SKM-1 treated with dmso at 0.1 percent for 144 hours (cell line): Measurements from ENCODE around the gene SOX21.

ENCODE experiments used
- DNase-seq: peaks from one replicate; lab custom pipeline; 2025; ENCODE audit not compliant: unreplicated experiment; lab: John Stamatoyannopoulos, UW

Gene SOX21

DNA sequence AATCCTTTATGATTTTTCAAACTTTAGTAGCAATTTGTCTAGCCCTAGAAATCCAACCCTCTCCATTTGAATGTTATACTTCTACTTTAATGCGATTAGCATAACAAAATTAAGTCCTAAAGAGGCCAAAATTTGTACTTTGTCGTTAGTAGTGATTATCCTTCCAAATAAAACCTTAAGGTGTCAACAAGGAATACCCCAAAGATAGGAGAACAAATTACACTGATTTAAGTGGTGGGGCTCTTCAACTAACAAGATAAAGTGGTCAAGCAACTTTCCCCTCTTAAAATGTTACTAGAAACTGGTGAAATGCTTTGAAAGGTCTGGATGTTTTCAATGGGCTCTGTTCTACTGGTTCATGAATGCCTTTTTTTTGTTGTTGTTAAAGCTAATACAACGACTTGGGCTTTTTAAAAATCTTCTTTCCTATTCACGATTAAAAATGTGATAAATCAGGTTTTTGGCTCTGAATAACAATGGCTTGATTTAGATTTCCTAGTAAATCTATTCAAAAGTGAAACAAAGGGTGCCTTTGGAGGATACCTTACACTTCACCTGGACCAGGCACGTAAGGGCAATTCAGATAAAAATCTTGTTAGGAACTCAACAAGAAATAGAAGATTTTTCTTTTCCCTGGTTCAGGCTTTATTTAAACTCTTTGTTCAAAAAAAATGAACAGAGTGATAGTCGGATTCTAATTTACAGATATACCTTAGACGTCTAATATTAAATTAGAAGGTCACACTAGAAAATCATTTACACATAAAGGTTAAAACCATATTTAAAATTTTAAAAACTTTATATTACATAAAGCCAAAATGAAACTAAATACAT is 3.1 kb downstream of the SOX21 start:
- DNase-seq, result no peak

DNA sequence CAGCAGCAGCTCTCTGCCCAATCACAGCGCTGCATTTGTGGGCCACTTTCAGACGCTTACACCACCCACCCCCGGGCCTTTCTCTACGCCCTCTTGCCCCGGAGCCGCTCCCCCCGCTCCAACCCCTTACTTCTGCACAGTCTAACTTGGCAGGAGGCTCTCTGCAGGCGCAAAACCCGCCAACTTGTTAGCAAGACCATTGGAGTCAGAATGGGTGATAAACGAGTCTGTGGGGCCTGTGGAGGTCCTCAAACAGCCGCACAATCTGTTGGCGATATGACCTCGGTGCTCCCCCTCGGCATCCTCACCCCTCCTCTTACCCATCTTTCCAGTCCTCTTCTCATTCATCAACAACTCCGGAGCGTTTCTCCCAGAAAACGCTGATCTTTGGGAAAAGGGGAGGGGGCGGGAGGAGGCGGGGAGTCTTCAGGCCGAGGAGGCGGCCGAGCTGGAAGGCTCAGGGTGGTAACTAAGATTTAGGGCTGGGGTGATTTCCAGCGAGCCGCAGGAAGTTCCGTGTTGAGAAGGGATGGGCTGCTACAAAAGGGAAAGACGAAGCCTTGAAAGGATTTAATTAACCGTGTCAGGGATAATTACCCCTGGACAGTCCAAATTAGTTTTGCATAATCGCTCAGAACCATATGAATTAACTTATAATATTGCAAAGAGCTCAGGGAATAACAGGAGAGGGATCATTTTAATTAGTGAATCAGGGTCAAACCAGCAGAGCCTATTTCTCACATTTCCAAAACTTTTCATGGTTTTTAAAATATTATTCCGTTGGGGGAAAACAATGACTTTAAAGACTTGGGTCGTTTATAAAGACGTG is 4.1 kb downstream of the SOX21 start:
- no peak for DNase-seq

DNA sequence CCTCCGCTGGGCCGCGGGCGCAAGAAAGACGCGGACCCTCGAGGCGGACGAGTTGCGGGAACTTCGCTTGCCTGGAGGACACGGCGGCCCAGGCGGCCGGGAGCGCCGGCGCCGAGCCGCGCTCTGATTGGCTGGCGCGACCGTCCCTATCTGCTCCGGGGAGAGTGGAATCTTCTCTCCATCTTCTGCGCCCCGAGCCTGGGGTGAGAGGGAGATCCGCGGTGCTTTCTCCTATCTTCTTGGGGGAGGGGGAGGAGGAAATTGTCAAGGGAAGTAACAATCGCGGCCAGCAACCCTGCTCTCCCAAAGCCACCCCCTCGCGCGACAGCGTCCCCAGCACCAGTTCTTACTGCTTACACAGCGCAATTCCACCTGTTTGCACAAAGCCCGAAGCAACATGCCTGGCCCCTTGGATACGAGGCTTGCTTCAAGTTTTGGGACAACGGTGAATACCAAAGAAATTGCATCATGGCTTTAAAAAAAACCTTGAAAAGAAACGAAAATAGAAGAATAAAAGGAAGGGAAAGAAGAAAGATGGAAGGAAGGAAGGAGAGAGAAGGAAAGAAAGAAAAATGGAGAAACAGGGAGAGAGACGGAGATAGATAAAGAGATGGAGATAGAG is 4.8 kb downstream of the SOX21 start:
- DNase-seq, result no peak

DNA sequence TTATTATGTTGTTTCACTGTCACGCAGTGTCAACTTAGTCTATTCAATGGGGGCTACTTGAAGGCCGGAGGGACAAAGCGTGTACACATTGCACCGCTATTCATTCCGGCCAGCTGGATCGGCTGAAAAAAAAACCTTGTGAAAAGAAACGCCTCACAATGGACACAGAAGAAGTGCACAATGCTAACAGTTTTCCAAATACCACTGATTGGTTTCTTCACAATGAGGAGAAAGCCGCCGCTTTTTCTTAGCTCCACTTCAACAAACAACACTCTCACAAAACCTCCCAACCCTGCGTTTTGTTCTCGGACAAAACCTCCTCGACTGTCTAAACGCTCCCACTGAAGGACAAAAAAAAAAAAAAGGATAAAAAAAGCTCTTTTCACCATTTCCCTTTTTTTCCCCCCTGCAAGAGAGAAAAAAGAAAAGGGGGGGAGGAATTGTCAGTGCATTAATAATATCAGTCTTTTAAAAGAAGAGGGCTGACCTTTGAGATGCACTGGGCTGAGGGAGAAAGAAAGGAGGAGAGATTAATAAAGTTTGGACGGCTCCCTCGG is 5.4 kb downstream of the SOX21 start:
- no peak for DNase-seq

GRCh38 chr13:94706101-94706842 is 6.1 kb downstream of the SOX21 start:
- no peak for DNase-seq

DNA sequence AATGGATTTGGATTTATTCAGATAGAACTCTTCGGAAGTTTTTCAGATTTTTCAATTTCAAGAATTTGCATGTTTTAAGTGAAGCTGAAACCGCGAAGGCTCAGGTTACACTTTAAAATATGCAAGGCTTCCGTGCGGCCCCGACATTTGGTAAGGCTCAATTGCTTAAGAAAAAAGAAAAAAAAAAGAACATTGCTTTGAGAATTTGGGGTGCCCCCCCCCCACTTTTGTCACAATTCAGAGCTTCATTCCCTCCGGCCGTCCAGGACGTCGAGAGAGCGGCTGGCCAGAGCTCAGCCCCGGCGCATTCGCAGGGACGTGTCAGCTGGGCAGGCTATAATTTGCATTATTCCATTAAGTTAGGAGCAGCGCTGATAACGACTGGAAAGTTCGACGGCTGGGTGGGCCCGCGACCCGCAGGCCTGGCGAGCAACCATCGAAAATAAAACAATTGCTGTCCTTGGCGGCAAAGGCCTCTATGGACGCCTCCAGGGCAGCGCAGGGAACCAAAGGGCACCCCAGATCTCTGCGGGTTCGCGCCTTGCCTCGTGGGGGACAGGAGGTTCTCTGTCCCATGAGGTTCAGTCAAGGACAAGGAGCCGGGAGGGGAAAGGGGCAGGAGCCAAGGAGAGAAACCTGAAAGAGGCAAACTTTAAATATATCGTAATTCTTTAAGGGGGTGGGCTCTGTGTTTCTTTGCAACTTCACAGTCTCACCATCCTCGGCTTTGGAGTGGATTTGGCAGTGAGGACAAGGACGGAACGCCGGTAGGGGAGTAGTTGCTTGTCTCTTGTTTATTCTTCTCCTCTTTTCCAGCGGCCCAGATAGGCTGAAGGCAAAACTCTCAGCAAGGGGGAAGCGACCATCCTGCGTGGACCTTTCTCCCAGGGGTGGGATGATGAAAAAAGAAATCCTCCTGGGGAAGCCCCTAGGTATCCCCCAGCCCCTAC is 7.0 kb downstream of the SOX21 start:
- DNase-seq, result no peak

- DNase-seq, result no peak
Observed at GRCh38 chr13:94704377-94705080, 7.8 kb downstream of the SOX21 start.

GRCh38 chr13:94703721-94704314 is 8.5 kb downstream of the SOX21 start:
- no peak for DNase-seq

DNA sequence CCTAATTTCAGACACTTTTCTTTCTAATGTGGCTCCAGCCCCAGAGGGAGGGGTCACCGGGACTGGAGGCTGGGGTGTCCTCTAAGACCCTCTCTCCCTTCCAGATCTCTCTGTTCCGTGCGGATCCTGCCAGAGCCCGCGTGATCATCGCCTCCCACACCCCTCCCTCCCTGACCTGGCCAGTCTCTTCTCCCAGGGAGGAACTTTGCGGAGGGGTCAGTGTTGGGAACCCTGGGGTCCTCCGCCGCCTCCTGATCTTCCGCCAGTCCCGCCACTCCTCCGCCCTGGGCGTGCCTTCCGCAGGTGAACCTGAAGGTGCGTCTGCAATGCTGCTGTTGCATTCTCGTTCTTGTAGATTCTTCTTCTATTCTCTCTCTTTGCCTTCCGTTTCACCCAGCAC is 9.1 kb downstream of the SOX21 start:
- no peak for DNase-seq

DNA sequence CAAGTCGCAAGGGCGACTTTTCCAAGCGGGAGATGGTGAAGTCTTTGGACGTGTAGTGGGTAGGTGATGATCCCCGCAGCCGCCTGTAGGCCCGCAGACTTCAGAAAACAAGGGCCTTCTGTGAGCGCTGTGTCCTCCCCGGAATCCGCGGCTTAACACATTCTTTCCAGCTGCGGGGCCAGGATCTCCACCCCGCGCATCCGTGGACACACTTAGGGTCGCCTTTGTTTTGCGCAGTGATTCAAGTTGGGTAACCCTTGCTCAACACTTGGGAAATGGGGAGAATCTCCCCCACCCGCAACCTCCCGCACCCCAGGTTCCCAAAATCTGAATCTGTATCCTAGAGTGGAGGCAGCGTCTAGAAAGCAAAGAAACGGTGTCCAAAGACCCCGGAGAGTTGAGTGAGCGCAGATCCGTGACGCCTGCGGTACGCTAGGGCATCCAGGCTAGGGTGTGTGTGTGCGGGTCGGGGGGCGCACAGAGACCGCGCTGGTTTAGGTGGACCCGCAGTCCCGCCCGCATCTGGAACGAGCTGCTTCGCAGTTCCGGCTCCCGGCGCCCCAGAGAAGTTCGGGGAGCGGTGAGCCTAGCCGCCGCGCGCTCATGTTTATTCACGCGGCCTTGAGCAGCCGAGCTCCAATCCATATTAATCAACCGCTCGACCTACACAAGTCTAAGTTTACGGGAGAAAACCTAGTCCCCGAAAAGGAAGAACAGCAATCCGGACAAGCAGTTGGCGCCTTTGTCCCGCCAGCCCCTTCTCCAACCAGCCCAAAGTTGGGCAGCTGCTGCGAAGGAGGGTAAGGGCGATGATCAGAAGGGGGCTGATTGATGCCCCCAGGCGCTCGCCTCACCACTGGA is 9.9 kb downstream of the SOX21 start:
- no peak for DNase-seq

GRCh38 chr13:94701313-94702180 is 10.8 kb downstream of the SOX21 start:
- DNase-seq, result no peak

GRCh38 chr13:94700536-94700935 is 11.8 kb downstream of the SOX21 start:
- DNase-seq, result no peak

GRCh38 chr13:94700051-94700535 is 12.3 kb downstream of the SOX21 start:
- DNase-seq, result no peak

DNA sequence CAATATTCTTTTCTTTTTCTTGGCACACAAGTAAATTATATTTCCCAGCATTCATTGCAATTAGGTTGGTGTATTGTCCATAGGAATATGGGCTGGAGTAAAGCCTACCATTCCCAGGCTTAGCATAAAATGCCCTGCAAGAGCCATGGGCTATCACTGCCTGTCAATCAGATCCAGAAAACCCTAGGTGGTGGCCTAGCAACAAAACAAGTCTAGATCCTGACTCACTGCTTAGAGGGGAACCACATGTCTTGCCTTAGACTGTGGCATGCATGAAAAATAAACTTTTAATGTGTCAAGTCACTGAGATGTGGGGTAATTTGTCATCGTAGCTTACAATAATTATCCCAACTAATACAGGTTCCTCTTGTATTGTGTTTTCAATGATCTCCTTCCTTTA is 16.2 kb downstream of the SOX21 start:
- no peak for DNase-seq

DNA sequence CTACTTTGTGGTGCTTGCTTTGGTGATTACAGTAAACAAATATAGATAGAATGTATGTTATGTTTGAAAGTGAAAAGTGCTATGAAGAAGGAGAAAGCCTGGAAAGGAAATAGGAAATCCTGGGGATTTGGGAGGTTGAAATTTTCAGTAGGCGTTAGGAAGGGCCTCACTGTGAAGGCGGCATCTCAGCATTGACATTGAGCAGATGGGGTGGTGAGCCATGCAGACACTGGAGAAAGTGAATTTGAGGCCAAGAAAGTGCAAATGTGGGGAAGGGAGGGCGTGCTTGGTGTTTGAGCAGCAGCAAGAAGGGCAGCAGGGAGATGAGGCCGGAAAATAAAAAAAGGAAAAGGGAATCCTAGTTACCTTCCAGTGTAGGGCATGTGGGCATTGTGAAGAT is 20.3 kb downstream of the SOX21 start:
- no peak for DNase-seq

DNA sequence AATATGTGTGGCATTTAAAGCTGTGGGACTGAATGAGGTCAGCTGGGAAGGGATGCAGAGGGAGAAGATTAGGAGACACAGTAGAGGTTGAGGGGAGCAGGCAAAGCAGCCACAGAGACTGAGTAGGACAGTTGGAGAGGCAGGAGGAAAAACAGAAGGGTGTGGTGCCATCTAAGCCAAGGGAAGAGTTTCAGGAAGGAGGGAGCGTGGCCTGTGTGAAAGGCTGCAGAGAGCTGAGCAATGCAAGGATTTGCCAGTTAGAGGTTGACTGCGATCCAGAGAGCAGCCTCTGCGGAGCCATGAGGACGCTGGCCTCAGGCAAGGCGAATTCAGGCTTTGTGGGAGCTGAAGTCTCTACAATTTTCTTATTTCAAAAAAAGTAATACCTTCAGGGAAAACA is 28.9 kb downstream of the SOX21 start:
- no peak for DNase-seq

DNA sequence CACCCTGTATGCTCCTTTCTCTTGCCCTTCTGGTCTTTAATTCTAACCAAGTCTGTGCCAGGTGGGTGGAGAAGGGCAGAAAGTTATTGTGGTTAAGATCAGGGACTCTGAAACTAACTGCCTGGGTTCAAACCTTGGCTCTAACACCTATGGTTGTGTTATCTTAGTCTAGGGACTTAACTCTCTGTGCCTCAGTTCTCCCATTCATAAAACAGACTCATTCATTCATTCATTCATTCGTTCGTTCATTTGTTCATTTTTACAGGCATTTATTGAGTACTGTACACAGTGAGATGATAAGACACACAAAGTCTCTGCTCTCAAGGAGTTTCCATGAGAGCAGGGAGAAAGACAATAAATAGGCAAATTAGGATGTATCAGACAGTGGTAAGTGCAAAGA is 30.1 kb downstream of the SOX21 start:
- DNase-seq, result no peak
